HepG2 (cell line): ENCODE measurements around the gene FILIP1. TPM values are rescaled to one million over a fixed set of nuclear protein-coding genes. Genes with fewer than 3 reads are reported as not detected.

Experiments used
- ARID2 ChIP-seq: sonication (generic); formaldehyde crosslinking; IDR thresholded peaks from 2 replicates; pipeline ENCODE4 v1.8.1; 2022; ENCODE audit warnings: mild to moderate bottlenecking, missing genetic modification reagents, borderline replicate concordance
- CREB1 ChIP-seq, 2 experiments: fragments of 450-650 bp in 1 of 2; IDR thresholded peaks; 2 replicates each; pipeline ENCODE4 v1.6.1; 2016 to 2017; ENCODE audit warnings: control low read depth in 1 of 2, mild to moderate bottlenecking in 1 of 2, missing compliant biosample characterization in 1 of 2, missing genetic modification characterization in 1 of 2
- DDIT3 ChIP-seq: sonication (generic); formaldehyde crosslinking; IDR thresholded peaks from 2 replicates; pipeline ENCODE4 v1.4.0; 2020; ENCODE audit warnings: mild to moderate bottlenecking, missing genetic modification reagents
- DZIP1 ChIP-seq: sonication (generic); formaldehyde crosslinking; IDR thresholded peaks from 2 replicates; pipeline ENCODE4 v1.5.0; 2020; ENCODE audit warnings: mild to moderate bottlenecking, missing genetic modification reagents
- FLYWCH1 ChIP-seq: sonication (generic); formaldehyde crosslinking; IDR thresholded peaks from 2 replicates; pipeline ENCODE4 v1.8.1; 2023; ENCODE audit warnings: mild to moderate bottlenecking, missing genetic modification reagents
- FOXO1 ChIP-seq: sonication (generic); formaldehyde crosslinking; IDR thresholded peaks from 2 replicates; pipeline ENCODE4 v1.4.0; 2020; ENCODE audit warnings: missing genetic modification reagents
- FOXP4 ChIP-seq: sonication (generic); formaldehyde crosslinking; IDR thresholded peaks from 2 replicates; pipeline ENCODE4 v1.4.0; 2020; ENCODE audit warnings: missing genetic modification reagents
- GABPA ChIP-seq, 2 experiments: IDR thresholded peaks; 2 replicates each; pipeline ENCODE4 v1.6.1; 2011 to 2016; ENCODE audit warnings: low read depth in 2 of 2, low read length in 1 of 2, missing biosample characterization in 1 of 2, missing genetic modification characterization in 1 of 2
- HBP1 ChIP-seq: IDR thresholded peaks from 2 replicates; pipeline ENCODE4 v1.6.1; 2016; ENCODE audit warnings: low read depth, control low read depth
- HDAC6 ChIP-seq: fragments of 200-600 bp; sonication (generic); IDR thresholded peaks from 2 replicates; pipeline ENCODE4 v1.7.0; 2017; ENCODE audit warnings: mild to moderate bottlenecking, antibody characterized with exemption, low read length, low read depth
- NFATC3 ChIP-seq: sonication (generic); formaldehyde crosslinking; IDR thresholded peaks from 2 replicates; pipeline ENCODE4 v1.5.1; 2020; ENCODE audit warnings: mild to moderate bottlenecking, missing genetic modification reagents
- NFE2 ChIP-seq: sonication (generic); formaldehyde crosslinking; IDR thresholded peaks from 2 replicates; pipeline ENCODE4 v1.4.0; 2020; ENCODE audit warnings: missing genetic modification reagents
- NFKB2 ChIP-seq: sonication (generic); formaldehyde crosslinking; IDR thresholded peaks from 2 replicates; pipeline ENCODE4 v1.4.0; 2020; ENCODE audit warnings: missing genetic modification reagents, borderline replicate concordance
- SMARCC2 ChIP-seq: fragments of 450-650 bp; IDR thresholded peaks from 2 replicates; pipeline ENCODE4 v1.6.1; 2017; ENCODE audit warnings: antibody characterized with exemption, mild to moderate bottlenecking
- SRSF1 ChIP-seq: fragments of 200-400 bp; formaldehyde crosslinking; optimal IDR thresholded peaks from 2 replicates; pipeline ENCODE3; 2017; ENCODE audit warnings: mild to moderate bottlenecking, low read depth, low read length, moderate library complexity
- ZBTB14 ChIP-seq: sonication (generic); formaldehyde crosslinking; IDR thresholded peaks from 2 replicates; pipeline ENCODE4 v1.4.0; 2020; ENCODE audit warnings: missing genetic modification reagents
- ZKSCAN1 ChIP-seq: fragments of 150-350 bp; IDR thresholded peaks from 2 replicates; pipeline ENCODE4 v1.6.1; 2014; ENCODE audit warnings: low read length
- ZNF124 ChIP-seq: sonication (generic); formaldehyde crosslinking; IDR thresholded peaks from 2 replicates; pipeline ENCODE4 v1.4.0; 2020; ENCODE audit warnings: missing genetic modification reagents
- ZNF530 ChIP-seq: sonication (generic); formaldehyde crosslinking; IDR thresholded peaks from 2 replicates; pipeline ENCODE4 v1.5.0; 2020; ENCODE audit warnings: low read depth, mild to moderate bottlenecking, missing genetic modification reagents
- ZNF552 ChIP-seq: sonication (generic); formaldehyde crosslinking; IDR thresholded peaks from 2 replicates; pipeline ENCODE4 v1.9.0; 2022; ENCODE audit warnings: missing genetic modification reagents, mild to moderate bottlenecking, borderline replicate concordance
- ZNF713 ChIP-seq: sonication (generic); formaldehyde crosslinking; IDR thresholded peaks from 2 replicates; pipeline ENCODE4 v1.4.0; 2020; ENCODE audit warnings: mild to moderate bottlenecking, missing genetic modification reagents
- ZNF747 ChIP-seq: sonication (generic); formaldehyde crosslinking; IDR thresholded peaks from 2 replicates; pipeline ENCODE4 v1.8.1; 2023; ENCODE audit warnings: missing genetic modification reagents, mild to moderate bottlenecking, borderline replicate concordance
- polyA plus RNA-seq, 8 experiments: library from polyadenylated mRNA; depleted of rRNA in 3 of 8; stranded (reverse) in 7 of 8; unstranded in 1 of 8; fragments of >200 nt; fragmentation: Illumina TruSeq in 4 of 8; extraction: Trizol in 4 of 8; gene quantifications; 2 replicates each; pipeline versions ENCODE4 v1.2.1 to v1.2.3, GENCODE V29; 2011 to 2016; ENCODE audit warnings: low read depth in 4 of 8, missing spikeins in 1 of 8, mixed read lengths in 1 of 8; ENCODE audit not compliant: insufficient read depth in 1 of 8
- total RNA-seq, 5 experiments: library from RNA; depleted of rRNA; stranded (reverse); fragments of >200 nt; fragmentation: Illumina TruSeq; extraction: Trizol; gene quantifications; 2 replicates each; pipeline ENCODE4 v1.2.3, GENCODE V29; 2016; ENCODE audit warnings: low read depth in 1 of 5

Gene FILIP1
- total and polyA plus RNA-seq, 2 of the 13 experiments (the other 11 are each of a cell fraction or from before 2014, with no cell fraction given): not detected

- TF ChIP-seq DZIP1 (CRISPR knock-in tag) (no peak), ZNF124 (CRISPR knock-in tag) (peak; percentile 99), CREB1 (IDR thresholded peaks at IDR 0.05) (0 out of 2 replicates have a peak, but pooled peaks have one; percentile 26), CREB1 (CRISPR knock-in tag; IDR thresholded peaks at IDR 0.05) (peak; percentile 93), FOXO1 (CRISPR knock-in tag) (no peak), HDAC6 (no peak), SMARCC2 (no peak), GABPA (IDR thresholded peaks at IDR 0.05; ENCODE audit: low read depth, low read length) (peak; percentile 87), GABPA (CRISPR knock-in tag; IDR thresholded peaks at IDR 0.05; ENCODE audit: low read depth) (peak; percentile 99), ZNF552 (no peak), ZBTB14 (CRISPR knock-in tag) (no peak), FLYWCH1 (peak; percentile 71; the same call in 1 of the 2 replicates), ZNF713 (CRISPR knock-in tag) (no peak), HBP1 (CRISPR knock-in tag) (peak; percentile 85; the same call in 1 of the 2 replicates), NFATC3 (no peak), SRSF1 (no peak), NFKB2 (peak; percentile 66; the same call in 1 of the 2 replicates), DDIT3 (CRISPR knock-in tag) (no peak), ARID2 (CRISPR knock-in tag) (no peak), ZNF530 (CRISPR knock-in tag) (no peak), FOXP4 (peak; percentile 53), ZKSCAN1 (no peak), ZNF747 (CRISPR knock-in tag) (peak; percentile 82; the same call in 1 of the 2 replicates), NFE2 (CRISPR knock-in tag) (no peak)
Observed at GRCh38 chr6:75243333-75244062, 250.1 kb downstream of the FILIP1 start, which contains the start of gene COX7A2 (continued).
